Measurements from ENCODE around the gene TAOK2. TPM values are rescaled to one million over a fixed set of nuclear protein-coding genes. Genes with fewer than 3 reads are reported as not detected.
"Not testable (repeated sequence)": the region's sequence is repeated elsewhere in the genome, so short reads cannot be mapped to it uniquely, and the experiment has no call there.

Gene TAOK2
- 52.4 and 80.9 TPM in 2 replicates for total RNA-seq

GRCh38 chr16:29973384-29974246 is at the start of gene TAOK2:
TAOK2 (plus strand) TSS chr16:29973868; CDS start chr16:29977773, 3,905 bp downstream.
- DNase-seq (ENCODE audit: low read depth): peak; percentile 95

DNA sequence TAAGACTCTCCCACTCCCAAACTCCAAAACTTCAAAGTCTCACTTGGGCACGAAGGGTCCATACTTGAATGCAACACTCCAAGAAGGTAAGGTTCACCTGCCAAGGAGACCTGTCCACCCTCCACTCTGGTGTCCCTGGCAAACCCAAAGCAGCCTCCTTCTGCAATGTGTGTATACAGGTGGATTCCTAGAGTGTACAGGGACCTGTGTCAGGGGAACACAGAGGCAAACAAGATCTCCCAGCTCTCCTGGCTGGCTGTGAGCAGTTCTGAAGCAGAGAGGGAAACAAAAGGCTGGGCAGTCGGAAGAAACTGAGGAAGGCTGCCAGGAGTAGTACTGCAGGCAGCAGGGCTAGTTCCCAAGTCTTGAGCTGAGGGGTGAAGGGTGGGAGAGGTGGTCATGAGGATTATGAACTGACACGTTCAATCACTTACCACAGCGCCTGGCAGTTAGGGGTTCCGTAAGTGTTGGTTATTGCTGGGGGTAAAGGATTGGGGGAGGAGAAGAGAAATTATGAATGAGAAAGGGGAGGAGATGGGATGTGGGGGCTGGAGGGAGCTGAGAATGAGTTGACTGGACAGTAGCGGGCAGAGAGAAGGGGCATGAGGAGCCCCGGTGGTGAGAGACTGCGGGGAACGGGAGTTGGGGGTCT is 48.4 kb upstream of the TAOK2 start:
- DNase-seq (ENCODE audit: low read depth): no peak

DNA sequence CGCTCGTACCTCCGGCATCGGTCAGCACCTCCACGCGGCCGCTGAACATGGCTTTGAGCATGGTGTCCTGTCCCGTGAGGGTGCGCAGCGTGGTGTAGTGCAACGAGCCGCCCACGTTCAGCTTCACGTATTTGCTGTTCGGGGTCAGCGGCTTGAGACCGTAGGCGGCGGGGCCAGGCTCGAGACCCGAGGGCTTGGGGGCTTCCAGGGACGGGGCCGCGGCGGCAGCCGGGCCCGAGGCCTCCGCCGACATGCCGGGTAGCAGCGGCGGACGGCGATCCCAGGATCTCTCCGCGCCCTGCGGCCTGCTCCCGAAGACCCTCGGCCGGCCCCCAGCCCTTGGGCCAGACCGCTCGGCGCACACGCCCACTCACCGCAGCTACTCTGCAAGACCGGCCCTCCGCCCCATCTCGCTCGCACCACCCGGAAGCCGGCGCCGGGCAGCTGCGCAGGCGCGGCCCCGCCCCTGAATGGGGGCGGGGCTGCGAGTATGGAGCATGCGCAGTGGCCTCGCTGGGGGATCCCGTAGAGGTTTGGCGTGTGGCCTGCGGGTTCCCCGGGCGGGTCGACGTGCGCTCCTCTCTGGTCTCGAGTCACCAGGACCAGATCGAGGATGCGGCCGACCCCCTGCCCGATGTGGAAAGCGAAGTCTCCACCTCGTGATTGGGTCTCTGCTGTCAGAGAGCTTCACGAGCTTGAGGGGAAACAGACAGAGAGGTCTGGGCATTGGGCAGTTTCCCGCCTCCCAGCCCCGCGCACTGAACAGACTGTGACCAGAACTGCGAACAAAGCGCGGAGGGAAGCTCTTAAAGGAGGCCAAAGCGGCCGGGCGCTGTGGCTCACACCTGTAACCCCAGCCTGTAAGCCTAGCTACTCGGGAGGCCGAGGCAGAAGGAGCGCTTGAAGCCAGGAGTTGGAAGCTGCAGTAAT is 47.6 kb upstream of the TAOK2 start, which contains the start of gene KCTD13:
Gene KCTD13, minus strand, starts transcription at position 446 of the 930 bp plus-strand sequence. Its CDS starts 193 bp downstream, at position 253.
- peak; percentile 52 for DNase-seq (ENCODE audit: low read depth)

DNA sequence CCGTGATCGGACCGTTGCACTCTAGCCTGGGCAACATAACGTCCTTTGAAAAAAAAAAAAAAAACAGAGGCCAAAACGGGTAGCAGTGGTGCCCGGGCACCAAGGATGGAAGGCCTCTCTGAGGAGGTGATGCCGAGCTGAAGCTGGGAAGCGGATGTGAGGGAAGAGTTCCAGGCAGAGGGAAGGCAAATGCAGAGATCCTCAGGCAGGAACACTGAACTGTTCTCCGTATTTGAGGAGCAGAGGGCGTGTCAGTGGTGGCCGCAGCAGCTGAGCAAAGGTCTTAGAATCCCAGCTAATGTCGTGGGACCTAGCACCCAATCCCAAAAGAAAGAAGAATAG is 47.0 kb upstream of the TAOK2 start:
- peak; percentile 22 for DNase-seq (ENCODE audit: low read depth)

DNA sequence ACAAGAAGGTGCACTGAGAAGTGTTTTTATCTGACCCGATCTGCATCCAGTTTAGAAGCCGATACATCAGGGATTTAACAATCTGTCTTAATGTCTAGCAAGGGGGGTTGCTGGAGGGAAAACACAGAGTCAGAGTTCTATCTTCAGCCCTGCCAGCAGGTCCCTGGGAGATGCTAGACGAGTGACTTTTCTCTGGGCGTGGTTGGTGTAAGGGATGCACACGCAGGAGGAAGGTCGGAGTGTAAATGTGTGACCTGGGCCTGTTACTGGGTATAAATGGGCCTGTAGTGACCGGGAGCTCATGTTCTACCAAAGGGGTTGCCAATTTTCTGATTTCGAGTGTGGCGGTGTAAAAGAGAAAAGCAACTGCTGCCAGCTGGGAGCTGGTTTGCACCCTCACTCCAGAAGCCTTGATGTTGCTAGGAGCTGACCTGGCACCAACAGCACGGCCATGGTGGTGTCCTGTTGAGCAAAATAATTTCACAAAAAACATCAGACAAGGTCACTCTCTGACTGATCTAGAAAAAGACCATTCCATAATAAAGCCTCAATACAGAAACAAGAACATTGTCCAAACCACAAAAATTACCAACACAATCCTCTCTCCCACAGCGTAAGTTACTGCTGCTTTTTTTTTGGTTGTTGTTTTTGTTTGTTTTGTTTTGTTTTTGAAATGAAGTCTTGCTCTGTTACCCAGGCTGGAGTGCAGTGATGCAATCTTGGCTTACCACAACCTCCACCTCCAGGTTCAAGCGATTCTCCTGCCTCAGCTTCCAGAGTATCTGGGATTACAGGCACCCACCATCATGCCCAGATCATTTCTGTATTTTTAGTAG is 46.4 kb upstream of the TAOK2 start:
- peak; percentile 35 for DNase-seq (ENCODE audit: low read depth)

DNA sequence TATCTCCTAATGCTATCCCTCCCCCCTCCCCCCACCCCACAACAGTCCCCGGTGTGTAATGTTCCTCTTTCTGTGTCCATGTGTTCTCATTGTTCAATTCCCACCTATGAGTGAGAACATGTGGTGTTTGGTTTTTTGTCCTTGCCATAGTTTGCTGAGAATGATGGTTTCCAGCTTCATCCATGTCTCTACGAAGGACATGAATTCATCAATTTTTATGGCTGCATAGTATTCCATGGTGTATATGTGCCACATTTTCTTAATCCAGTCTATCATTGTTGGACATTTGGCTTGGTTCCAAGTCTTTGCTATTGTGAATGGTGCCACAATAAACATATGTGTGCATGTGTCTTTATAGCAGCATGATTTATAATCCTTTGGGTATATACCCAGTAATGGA is 41.9 kb upstream of the TAOK2 start:
- DNase-seq (ENCODE audit: low read depth): not testable (repeated sequence)

- no peak for DNase-seq (ENCODE audit: low read depth)
Measured at GRCh38 chr16:29940656-29941055, 33.0 kb upstream of the TAOK2 start.

GRCh38 chr16:29943846-29944799 is 29.5 kb upstream of the TAOK2 start:
- DNase-seq (ENCODE audit: low read depth): peak; percentile 99

- no peak for DNase-seq (ENCODE audit: low read depth)
Measured at GRCh38 chr16:29947897-29948296, 25.8 kb upstream of the TAOK2 start.

DNA sequence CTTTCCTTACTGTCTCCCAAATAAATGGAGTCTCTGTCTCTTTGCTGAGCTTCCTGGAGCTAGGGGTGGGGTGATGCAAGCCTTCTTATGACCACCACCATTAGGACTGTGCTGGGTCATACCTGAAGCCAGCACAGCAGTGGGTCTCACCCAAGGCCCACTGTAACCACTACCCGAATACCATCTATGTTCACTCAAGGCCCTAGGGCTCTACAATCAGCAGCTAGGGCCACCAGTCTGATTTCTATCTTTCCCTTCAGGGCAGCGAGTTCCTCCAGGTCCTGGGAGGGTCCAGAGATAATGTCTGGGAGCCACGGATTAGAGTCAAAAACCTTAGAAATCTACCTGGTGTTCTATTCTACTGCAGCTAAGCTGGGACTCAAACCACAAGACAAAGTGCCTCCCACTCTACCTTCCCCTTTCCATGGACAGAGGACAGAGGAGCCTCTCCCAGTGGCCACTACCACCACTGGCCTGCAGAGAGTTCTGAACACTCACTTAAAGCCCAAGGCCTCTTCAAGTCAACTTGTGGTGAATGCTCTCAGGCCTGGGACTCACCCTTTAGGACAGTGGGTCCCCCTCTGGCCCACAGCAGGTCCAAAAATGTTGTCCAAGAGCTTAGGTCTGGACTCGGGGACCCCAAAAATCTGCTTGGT is 22.7 kb upstream of the TAOK2 start:
- DNase-seq (ENCODE audit: low read depth): no peak

DNA sequence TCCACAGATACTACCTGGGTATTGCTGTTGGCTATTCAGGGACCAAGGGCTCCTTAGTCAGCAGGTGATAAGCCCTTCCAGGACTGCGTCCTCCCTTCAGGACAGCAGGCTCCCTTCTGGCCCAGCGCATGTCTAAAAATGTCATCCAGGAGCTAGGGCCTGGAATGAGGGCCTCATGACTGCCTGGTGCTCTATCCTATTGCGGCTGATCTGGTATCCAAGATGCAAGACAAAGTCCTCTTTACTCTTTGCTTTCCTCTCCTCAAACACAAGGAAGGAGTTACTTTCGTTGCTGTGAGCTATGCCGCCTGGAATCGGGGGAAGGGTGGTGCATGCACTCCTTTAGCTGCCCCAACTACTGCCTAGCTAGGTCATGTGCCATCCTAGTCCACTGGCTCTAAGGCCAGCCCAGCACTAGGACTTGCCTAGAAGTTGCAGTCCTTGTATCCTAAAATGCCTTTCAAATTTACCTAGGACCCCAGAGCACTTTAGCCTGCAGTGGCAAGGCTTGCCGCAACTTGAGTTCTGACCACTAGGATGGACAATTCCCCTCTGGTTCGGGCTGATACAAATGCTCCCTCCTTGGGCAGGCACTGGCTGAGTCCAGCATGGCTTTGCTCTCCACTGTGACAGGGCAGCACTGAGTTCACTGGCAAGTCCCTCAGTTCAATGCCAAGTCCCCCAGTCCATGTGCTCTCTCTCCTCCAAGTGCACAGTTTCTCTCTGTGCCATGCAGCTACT is 21.9 kb upstream of the TAOK2 start:
- no peak for DNase-seq (ENCODE audit: low read depth)

GRCh38 chr16:29958756-29959155 is 14.9 kb upstream of the TAOK2 start:
- DNase-seq (ENCODE audit: low read depth): no peak

- DNase-seq (ENCODE audit: low read depth): no peak
Measured at GRCh38 chr16:29959293-29959692, 14.4 kb upstream of the TAOK2 start.

DNA sequence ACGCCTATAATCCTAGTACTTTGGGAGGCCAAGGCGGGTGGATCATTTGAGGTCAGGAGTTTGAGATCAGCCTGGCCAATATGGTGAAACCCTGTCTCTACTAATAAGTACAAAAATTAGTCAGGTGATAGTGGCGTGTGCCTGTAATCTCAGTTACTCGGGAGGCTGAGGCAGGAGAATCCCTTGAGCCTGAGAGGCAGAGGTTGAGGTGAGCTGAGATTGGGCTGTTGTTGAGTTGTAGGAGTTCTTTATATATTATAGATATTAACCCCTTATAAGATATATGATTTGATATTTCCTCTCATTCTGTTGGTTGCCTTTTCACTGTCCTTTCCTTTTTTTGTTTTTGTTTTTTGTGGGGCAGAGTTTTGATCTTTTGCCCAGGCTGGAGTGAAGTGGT is 13.8 kb upstream of the TAOK2 start:
- not testable (repeated sequence) for DNase-seq (ENCODE audit: low read depth)

DNA sequence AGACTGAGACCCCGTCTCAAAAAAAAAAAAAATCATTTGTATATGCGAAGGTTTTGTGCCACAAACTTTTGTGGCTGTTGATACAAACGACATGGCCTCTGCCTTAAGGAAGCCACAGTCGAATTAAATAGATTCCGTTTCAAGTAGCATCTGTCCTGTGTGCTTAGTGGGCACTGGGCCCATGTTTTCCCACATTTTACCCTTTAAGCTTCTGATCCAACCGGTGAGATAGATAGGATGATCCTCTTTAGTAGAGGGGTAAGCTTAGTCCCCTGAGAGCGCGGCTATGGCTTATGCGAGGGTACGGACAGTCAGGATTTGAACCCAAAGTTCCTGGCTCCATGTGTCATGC is 12.6 kb upstream of the TAOK2 start:
- no peak for DNase-seq (ENCODE audit: low read depth)

DNA sequence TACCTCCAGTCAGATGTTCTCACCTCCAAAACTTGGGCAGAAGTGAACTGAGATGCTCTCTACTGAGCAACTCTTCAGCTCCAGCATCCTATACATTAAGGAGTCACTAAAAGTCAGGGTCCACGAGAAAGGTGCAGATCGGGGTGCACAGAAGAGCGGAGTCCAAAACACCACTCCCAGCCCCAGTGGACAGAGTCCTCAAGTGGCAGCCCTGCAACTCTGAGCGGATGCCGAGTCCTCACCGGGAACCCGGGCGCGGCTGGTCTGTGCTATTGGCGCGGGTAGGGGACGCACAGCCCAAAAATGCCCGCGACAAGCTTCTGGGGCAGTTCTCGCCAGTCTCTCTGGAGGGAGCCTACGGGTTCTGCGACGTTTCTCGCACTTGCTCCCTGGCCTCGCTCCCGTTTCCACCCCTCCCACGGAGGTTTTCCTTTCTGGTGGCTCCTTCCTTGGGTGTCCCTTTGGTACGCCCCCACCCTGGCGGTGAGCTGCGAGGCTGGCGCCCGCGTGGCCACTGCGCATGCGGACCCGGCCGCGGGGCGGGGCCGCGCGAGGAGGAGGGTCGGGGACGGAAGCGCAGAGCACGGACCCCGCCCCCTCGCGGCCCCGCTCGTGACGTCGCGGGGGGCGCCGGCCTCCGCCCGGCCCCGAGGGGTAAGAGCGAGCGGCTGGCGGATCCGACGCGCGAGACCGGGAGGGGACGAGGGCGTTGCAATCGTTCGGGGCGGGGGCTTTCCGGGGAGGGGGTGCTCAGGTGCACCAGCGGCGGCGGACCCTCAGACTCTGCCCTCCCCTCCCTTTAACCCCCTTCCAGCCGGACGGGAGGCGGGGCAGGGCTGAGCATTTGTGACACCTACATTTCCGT is 12.0 kb upstream of the TAOK2 start, which contains the start of gene TMEM219:
Gene TMEM219, plus strand, starts transcription at position 601 of the 865 bp plus-strand sequence. CDS start 1,065 bp downstream, outside the sequence.
- DNase-seq (ENCODE audit: low read depth): peak; percentile 62

GRCh38 chr16:29962344-29962994 is 11.2 kb upstream of the TAOK2 start:
- peak; percentile 29 for DNase-seq (ENCODE audit: low read depth)
